ENCODE measurements around the gene SENP8.

SENP8 gene

GRCh38 chr15:72189250-72189902 is 71.2 kb downstream of the SENP8 start:
- TF ChIP-seq GATA2 (IDR thresholded peaks at IDR 0.05; ENCODE audit: low read depth, low read length) (no peak), GATA3 (IDR thresholded peaks at IDR 0.05; ENCODE audit: low read depth, low read length) (no peak)

- no peak for TF ChIP-seq GATA2 (IDR thresholded peaks at IDR 0.05; ENCODE audit: low read depth, low read length)
- TF ChIP-seq GATA3 (IDR thresholded peaks at IDR 0.05; ENCODE audit: low read depth, low read length), result no peak
These were observed 74.2 kb downstream of the SENP8 start for GRCh38 chr15:72192416-72192815.
